Dermis lymphatic vessel endothelial cell (primary cell): ENCODE measurements around the gene LYZL6. TPM values are rescaled to one million over a fixed set of nuclear protein-coding genes. Genes with fewer than 3 reads are reported as not detected.

Experiments
- total RNA-seq: library from RNA; depleted of rRNA; stranded (reverse); fragments of >200 nt; gene quantifications from 2 replicates; pipeline ENCODE4 v1.2.1, GENCODE V29; 2014

Gene LYZL6
- total RNA-seq = not detected in 2 replicates

GRCh38 chr17:35943537-35943936 is at the start of gene LYZL6:
LYZL6 (minus strand) TSS chr17:35943713; CDS start chr17:35939356, 4,357 bp downstream.

GRCh38 chr17:35986643-35987042 is 43.1 kb upstream of the LYZL6 start, which contains the start of gene CCL14:
CCL14 (minus strand) TSS chr17:35986729; CDS start chr17:35986649, 80 bp downstream.

GRCh38 chr17:35981246-35981645 is 37.7 kb upstream of the LYZL6 start, which contains the start of gene CCL16:
CCL16 (minus strand) TSS chr17:35981497; CDS start chr17:35981420, 77 bp downstream.

GRCh38 chr17:35930211-35931065 is 13.1 kb downstream of the LYZL6 start, which contains the start of gene RDM1:
RDM1 (minus strand) TSS chr17:35930773; CDS start chr17:35930727, 46 bp downstream.

Other genes starting within 250 kb of the LYZL6 start
- 0.11 and 0.26 TPM in 2 replicates for gene RASL10B, start 212.1 kb downstream of the LYZL6 start, total RNA-seq
- gene GAS2L2, start 190.5 kb downstream of the LYZL6 start, total RNA-seq = not detected in 2 replicates
- not detected in 2 replicates for gene C17orf50, start 182.8 kb downstream of the LYZL6 start, total RNA-seq
- 0.33 and 0.60 TPM in 2 replicates for gene MMP28, start 148.1 kb downstream of the LYZL6 start, total RNA-seq
- 74.9 and 97.3 TPM in 2 replicates for gene TAF15, start 134.2 kb downstream of the LYZL6 start, total RNA-seq
- gene HEATR9, start 74.8 kb downstream of the LYZL6 start, total RNA-seq = not detected in 2 replicates
- gene CCL5, start 63.4 kb downstream of the LYZL6 start, total RNA-seq = 0.33 and 0.34 TPM in 2 replicates
- 0.22 TPM in 1 of 2 replicates, not detected in the other for gene RDM1, start 12.9 kb downstream of the LYZL6 start, total RNA-seq
- gene CCL16, start 37.8 kb upstream of the LYZL6 start, total RNA-seq = 0.11 and 0.26 TPM in 2 replicates
- gene CCL14, start 43.0 kb upstream of the LYZL6 start, total RNA-seq = 9.1 and 12.5 TPM in 2 replicates
- gene CCL15, start 57.8 kb upstream of the LYZL6 start, total RNA-seq = not detected in 2 replicates
- gene CCL23, start 74.3 kb upstream of the LYZL6 start, total RNA-seq = 0.26 and 0.33 TPM in 2 replicates
- not detected in 2 replicates for gene CCL18, start 120.6 kb upstream of the LYZL6 start, total RNA-seq
- not detected in 2 replicates for gene CCL3, start 146.4 kb upstream of the LYZL6 start, total RNA-seq
- gene CCL4, start 160.1 kb upstream of the LYZL6 start, total RNA-seq = not detected in 2 replicates
- gene TBC1D3B, start 232.9 kb upstream of the LYZL6 start, total RNA-seq = 0.43 and 1.5 TPM in 2 replicates